Sigmoid colon (tissue), 7 donors: ENCODE measurements around the gene TMC1. TPM values are rescaled to one million over a fixed set of nuclear protein-coding genes. Genes with fewer than 3 reads are reported as not detected.
"Not testable (repeated sequence)": the region's sequence is repeated elsewhere in the genome, so short reads cannot be mapped to it uniquely, and the experiment has no call there.

Source experiments
- DNase-seq: peaks from one replicate; pipeline ENCODE4 v3.0.0-alpha.2; 2019
- H3K27ac ChIP-seq, 4 donors: fragments of 200-600 bp; sonication (generic); one replicate each; pipeline ENCODE4 v1.5.1; 2016 to 2019; ENCODE audit warnings: mild to moderate bottlenecking in 1 of 4
- H3K27me3 ChIP-seq, 3 donors: fragments of 200-600 bp; sonication (generic); one replicate each; pipeline ENCODE4 v1.5.1; 2019; ENCODE audit warnings: mild to moderate bottlenecking in 1 of 3
- H3K36me3 ChIP-seq, 4 donors: fragments of 200-600 bp; sonication (generic); one replicate each; pipeline ENCODE4 v1.5.1; 2016 to 2019
- H3K4me1 ChIP-seq, 4 donors: fragments of 200-600 bp; sonication (generic); one replicate each; pipeline ENCODE4 v1.5.1; 2017 to 2019
- H3K4me3 ChIP-seq, 4 donors: fragments of 200-600 bp; sonication (generic); one replicate each; pipeline ENCODE4 v1.5.1; 2017 to 2019; ENCODE audit warnings: mild to moderate bottlenecking in 2 of 4, moderate library complexity in 1 of 4
- H3K9me3 ChIP-seq, 4 donors: fragments of 200-600 bp in 3 of 4; sonication (generic) in 3 of 4; one replicate each; pipeline versions ENCODE4 v1.5.1 to v1.6.1; 2013 to 2019
- CTCF ChIP-seq, 4 experiments: fragments of 450-650 bp in 3 of 4; fragments of 200-600 bp in 1 of 4; IDR thresholded peaks; one replicate each; pipeline ENCODE4 v1.5.1; 2016 to 2019; ENCODE audit warnings: antibody characterized with exemption in 4 of 4, mild to moderate bottlenecking in 3 of 4, moderate library complexity in 2 of 4
- EP300 ChIP-seq, 4 donors: sonication (generic); formaldehyde crosslinking; IDR thresholded peaks; one replicate each; pipeline ENCODE4 v1.6.1; 2017; ENCODE audit warnings: antibody characterized with exemption in 4 of 4
- POLR2A ChIP-seq, 2 donors: fragments of 450-650 bp; IDR thresholded peaks; one replicate each; pipeline ENCODE4 v1.6.1; 2016; ENCODE audit warnings: antibody characterized with exemption in 2 of 2, mild to moderate bottlenecking in 2 of 2, moderate library complexity in 2 of 2
- POLR2AphosphoS5 ChIP-seq, 4 donors: sonication (generic); formaldehyde crosslinking; IDR thresholded peaks; one replicate each; pipeline ENCODE4 v1.6.1; 2017; ENCODE audit warnings: antibody characterized with exemption in 4 of 4
- WGBS, 2 donors: extraction: QIAGEN DNeasy Blood & Tissue Kit; methylation state at CpG; one replicate each; pipeline ENCODE4 v1.1.7; 2013; 5-methylcytosine and 5-hydroxymethylcytosine counted together
- intact Hi-C: fragments of 100-400 bp; cut with DNase I; formaldehyde crosslinking; loops from one replicate; pipeline ENCODE4 v1.15.1; 2023
- polyA plus RNA-seq, 3 donors: library from polyadenylated mRNA; stranded (reverse); fragments of 200-250 nt; gene quantifications; one replicate each; pipeline ENCODE4 v1.2.3, GENCODE V29; 2013
- total RNA-seq, 4 donors: library from RNA; depleted of rRNA; stranded (reverse); fragments of >200 nt; gene quantifications; one replicate each; pipeline ENCODE4 v1.1.0, GENCODE V29; 2016
- donor health status: healthy with polysubstance abuse.
- donor health status: Bipolar disorder and iron deficiency.
- donor health status: healthy.

The TMC1 gene
- total RNA-seq (1 to 10 TPM in 1 of 4 donors, under 1 TPM in 1, not detected in 2; under 0.01 to 1.5 TPM), polyA plus RNA-seq (under 1 TPM in 1 of 3 donors, not detected in 2; 0.51 TPM)

GRCh38 chr9:72521416-72521815 lies at the start of gene TMC1:
Gene TMC1, plus strand, starts transcription at chr9:72521608. Its CDS starts 127,041 bp downstream, at chr9:72648649.
- H3K4me3 ChIP-seq, H3K36me3 ChIP-seq, H3K27me3 ChIP-seq, H3K9me3 ChIP-seq, DNase-seq, H3K27ac ChIP-seq, intact Hi-C loops: not testable (repeated sequence)
- H3K4me1 ChIP-seq = peaks cover 0 to 15% (median 5%) of the 10 kb centered on the region in 4 donors
- WGBS, 2 donors = 97 to 98% methylated on average over 17 of the region's 17 CpGs

- WGBS, 2 donors = 7 to 42% methylated on average over 1 of the region's 1 CpG
- no peak for DNase-seq
- no peaks in the 10 kb centered on the region for H3K27me3 ChIP-seq
- no peaks in the 10 kb centered on the region for H3K36me3 ChIP-seq
- no peaks in the 10 kb centered on the region for H3K9me3 ChIP-seq
- intact Hi-C loops = no loop called here
- H3K27ac ChIP-seq = peak overlapping the region in 1 of 4 donors; percentile 8
- no peak overlapping the region for H3K4me3 ChIP-seq
- H3K4me1 ChIP-seq = peaks cover 0 to 20% (median 18%) of the 10 kb centered on the region in 4 donors
- TF ChIP-seq CTCF (IDR thresholded peaks at IDR 0.05) (no peak), POLR2A (IDR thresholded peaks at IDR 0.05) (no peak), EP300 (IDR thresholded peaks at IDR 0.05) (no peak), POLR2AphosphoS5 (IDR thresholded peaks at IDR 0.05) (no peak)
Observed at GRCh38 chr9:72473474-72474261, 47.7 kb upstream of the TMC1 start.

- Histone ChIP-seq H3K9me3 (no peaks in the 10 kb centered on the region), H3K4me3 (no peak overlapping the region), H3K36me3 (no peaks in the 10 kb centered on the region), H3K4me1 (peaks cover 0 to 20% (median 18%) of the 10 kb centered on the region in 4 donors), H3K27ac (no peak overlapping the region), H3K27me3 (no peaks in the 10 kb centered on the region)
- intact Hi-C loops = no loop called here
- DNase-seq = no peak
- WGBS, 2 donors = 65 to 80% methylated on average over 2 of the region's 2 CpGs
- no peak for TF ChIP-seq POLR2AphosphoS5 (IDR thresholded peaks at IDR 0.05)
- TF ChIP-seq CTCF (IDR thresholded peaks at IDR 0.05) = no peak
- no peak for TF ChIP-seq EP300 (IDR thresholded peaks at IDR 0.05)
- TF ChIP-seq POLR2A (IDR thresholded peaks at IDR 0.05) = no peak
Observed at GRCh38 chr9:72474676-72475075, 46.7 kb upstream of the TMC1 start.

- H3K9me3 ChIP-seq = no peaks in the 10 kb centered on the region
- WGBS, 2 donors = 42 to 75% methylated on average over 3 of the region's 3 CpGs
- no peak overlapping the region for H3K4me3 ChIP-seq
- no peaks in the 10 kb centered on the region for H3K36me3 ChIP-seq
- no peaks in the 10 kb centered on the region for H3K27me3 ChIP-seq
- no peak overlapping the region for H3K27ac ChIP-seq
- no peak for DNase-seq
- intact Hi-C loops = no loop called here
- peaks cover 0 to 28% (median 18%) of the 10 kb centered on the region in 4 donors for H3K4me1 ChIP-seq
- TF ChIP-seq POLR2AphosphoS5 (IDR thresholded peaks at IDR 0.05) = no peak
- no peak for TF ChIP-seq EP300 (IDR thresholded peaks at IDR 0.05)
- TF ChIP-seq POLR2A (IDR thresholded peaks at IDR 0.05) = no peak
- TF ChIP-seq CTCF (IDR thresholded peaks at IDR 0.05) = no peak
Observed at GRCh38 chr9:72476100-72476499, 45.3 kb upstream of the TMC1 start.

DNA sequence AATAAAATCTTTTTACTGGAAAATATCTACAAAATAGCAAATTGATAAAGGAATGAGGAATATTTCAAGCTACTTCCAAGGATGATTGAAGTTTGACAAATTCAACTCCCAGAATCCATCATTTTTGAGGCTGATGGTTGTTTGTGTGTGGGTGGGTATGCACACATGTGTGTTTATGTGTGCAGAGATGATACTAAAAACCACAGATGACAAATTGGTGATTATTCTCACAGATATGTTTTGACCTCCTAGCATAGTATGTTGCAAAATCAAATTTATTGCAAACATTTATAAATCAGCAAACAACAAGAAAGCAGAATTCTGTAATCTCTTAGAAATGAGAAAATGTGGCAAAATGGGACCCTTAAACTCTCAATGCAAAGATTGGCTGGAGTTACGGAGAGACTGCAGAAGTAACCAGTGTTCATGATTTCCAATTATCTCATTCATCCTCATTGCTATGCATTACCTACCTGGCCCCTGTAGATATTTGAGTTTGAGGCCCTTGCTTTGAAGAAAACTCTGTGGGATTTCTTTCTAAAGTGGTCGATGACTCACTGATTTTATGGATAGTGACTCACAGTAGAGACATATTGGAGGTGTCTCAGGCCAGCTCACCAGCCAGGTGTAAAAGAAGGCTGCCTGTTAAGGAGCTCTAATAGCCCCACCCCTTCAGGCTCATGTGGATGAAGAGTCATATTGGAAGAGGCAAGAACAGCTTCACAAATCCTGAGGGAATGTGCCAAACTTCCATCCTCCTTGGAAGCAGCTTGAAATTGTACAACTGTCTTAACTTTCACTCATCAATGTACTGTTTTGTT lies 44.6 kb upstream of the TMC1 start:
- Histone ChIP-seq H3K4me1 (peaks cover 0 to 29% (median 18%) of the 10 kb centered on the region in 4 donors), H3K36me3 (no peaks in the 10 kb centered on the region), H3K9me3 (no peaks in the 10 kb centered on the region), H3K27ac (peak overlapping the region in 3 of 4 donors; percentile 16 to 63 (median 32)), H3K27me3 (no peaks in the 10 kb centered on the region), H3K4me3 (no peak overlapping the region)
- TF ChIP-seq CTCF (IDR thresholded peaks at IDR 0.05) (no peak), POLR2A (IDR thresholded peaks at IDR 0.05) (no peak), EP300 (IDR thresholded peaks at IDR 0.05) (no peak), POLR2AphosphoS5 (IDR thresholded peaks at IDR 0.05) (no peak)
- WGBS, 2 donors = 48 to 69% methylated on average over 2 of the region's 2 CpGs
- intact Hi-C loops = no loop called here
- DNase-seq = no peak
